Spinal cord (tissue), 10 donors: ENCODE data around the gene PPTC7. TPM values are rescaled to one million over a fixed set of nuclear protein-coding genes. Genes with fewer than 3 reads are reported as not detected.
"Not testable (repeated sequence)": the region's sequence is repeated elsewhere in the genome, so short reads cannot be mapped to it uniquely, and the experiment has no call there.

Experiments used
- DNase-seq, 6 donors: peaks; one replicate each; pipeline versions ENCODE4 v3.0.0 to v3.0.0-alpha.2; 2013 to 2015; ENCODE audit warnings: low spot score in 6 of 6, low read depth in 4 of 6
- H3K27ac ChIP-seq: one replicate; pipeline ENCODE4 v1.5.1; 2013; ENCODE audit warnings: low read depth, low read length, control low read depth
- H3K27me3 ChIP-seq: one replicate; pipeline ENCODE4 v1.6.1; 2013; ENCODE audit warnings: low read length; ENCODE audit not compliant: control insufficient read depth, insufficient read depth
- H3K36me3 ChIP-seq: one replicate; pipeline ENCODE4 v1.6.1; 2013; ENCODE audit warnings: low read length; ENCODE audit not compliant: control insufficient read depth, insufficient read depth
- H3K4me1 ChIP-seq: one replicate; pipeline ENCODE4 v1.6.1; 2013; ENCODE audit warnings: low read length; ENCODE audit not compliant: control insufficient read depth, insufficient read depth
- H3K4me3 ChIP-seq: one replicate; pipeline ENCODE4 v1.5.1; 2013; ENCODE audit warnings: low read depth, low read length, control low read depth
- H3K9me3 ChIP-seq: one replicate; pipeline ENCODE4 v1.6.1; 2013; ENCODE audit warnings: low read length; ENCODE audit not compliant: control insufficient read depth, insufficient read depth
- WGBS: methylation state at CpG from one replicate; pipeline ENCODE4 v1.1.5; 2013; ENCODE audit warnings: missing lambda C conversion rate; ENCODE audit not compliant: insufficient coverage; 5-methylcytosine and 5-hydroxymethylcytosine counted together
- polyA plus RNA-seq, 2 donors: library from polyadenylated mRNA; unstranded; fragments of 120-200 nt; gene quantifications; one replicate each; pipeline ENCODE4 v1.2.1, GENCODE V29; 2013; ENCODE audit not compliant: insufficient read length in 2 of 2
- total RNA-seq, 2 donors: library from RNA; depleted of rRNA in 1 of 2; stranded (reverse); fragments of 120-200 nt in 1 of 2; fragments of >200 nt in 1 of 2; gene quantifications; one replicate each; pipeline versions ENCODE4 v1.2.3 to v1.2.4, GENCODE V29; 2013 to 2014
- donor health status: healthy.

PPTC7 gene
- total and polyA plus RNA-seq, 4 donors: 6.4 to 29.6 (median 21.0) TPM

DNA sequence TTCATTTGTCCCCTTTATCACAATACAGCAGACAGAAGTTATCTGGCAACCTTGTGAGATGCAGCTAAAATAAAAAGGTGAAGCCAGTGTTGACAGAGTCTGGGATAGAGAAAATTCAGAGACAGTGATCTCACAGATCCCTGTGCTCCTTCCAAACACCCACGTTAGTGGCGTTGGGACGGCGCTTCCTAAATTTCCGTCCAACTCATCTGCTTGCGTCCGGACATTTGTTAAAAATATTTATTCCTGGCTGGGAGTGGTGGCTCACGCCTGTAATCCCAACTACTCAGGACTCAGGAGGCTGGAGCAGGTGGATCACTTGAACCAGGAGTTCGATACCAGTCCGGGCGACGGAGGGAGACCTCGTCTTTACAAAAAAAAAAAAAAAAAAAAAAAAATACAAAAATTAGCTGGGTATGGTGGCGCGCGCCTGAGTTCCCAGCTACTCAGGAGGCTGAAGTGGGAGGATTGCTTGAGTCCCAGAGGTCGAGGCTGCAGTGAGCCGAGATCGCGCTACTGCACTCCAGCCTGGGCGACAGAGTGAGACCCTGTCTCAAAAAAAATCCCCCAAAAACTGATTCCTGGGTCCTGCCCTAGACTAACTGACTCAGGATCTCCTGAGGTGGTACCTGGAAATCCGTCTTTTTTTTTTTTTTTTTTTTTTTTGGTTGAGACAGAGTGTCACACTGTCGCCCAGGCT lies 30.1 kb upstream of the PPTC7 start:
- Histone ChIP-seq H3K4me1 (peaks cover 10% of the 10 kb centered on the region), H3K27ac (peak overlapping the region; percentile 44), H3K36me3 (peaks cover 4% of the 10 kb centered on the region), H3K27me3 (no peaks in the 10 kb centered on the region), H3K4me3 (peak overlapping the region; percentile 78), H3K9me3 (no peaks in the 10 kb centered on the region)
- peak in 1 of 6 donors; percentile 6 for DNase-seq
- WGBS: 70% methylated on average over 5 of the region's 23 CpGs

DNA sequence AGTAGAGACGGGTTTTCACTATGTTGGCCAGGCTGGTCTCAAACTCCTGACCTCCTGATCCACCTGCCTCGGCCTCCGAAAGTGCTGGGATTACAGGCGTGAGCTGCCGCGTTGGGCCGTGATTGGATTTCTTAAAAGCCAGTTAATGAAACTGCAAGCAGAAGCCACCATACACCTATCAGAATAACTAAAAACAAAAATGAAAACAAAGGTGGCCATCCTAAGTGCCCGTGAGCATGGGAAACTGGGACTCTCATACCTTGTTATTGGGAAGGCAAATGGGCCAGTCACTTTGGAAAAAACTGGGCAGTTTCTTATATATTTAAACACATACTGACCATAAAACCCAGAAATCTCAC lies 23.1 kb upstream of the PPTC7 start:
- no peak for DNase-seq
- Histone ChIP-seq H3K36me3 (no peaks in the 10 kb centered on the region), H3K4me3 (no peak overlapping the region), H3K27ac (no peak overlapping the region), H3K9me3 (no peaks in the 10 kb centered on the region), H3K4me1 (no peaks in the 10 kb centered on the region), H3K27me3 (no peaks in the 10 kb centered on the region)
- 95% methylated on average over 7 of the region's 8 CpGs for WGBS

DNA sequence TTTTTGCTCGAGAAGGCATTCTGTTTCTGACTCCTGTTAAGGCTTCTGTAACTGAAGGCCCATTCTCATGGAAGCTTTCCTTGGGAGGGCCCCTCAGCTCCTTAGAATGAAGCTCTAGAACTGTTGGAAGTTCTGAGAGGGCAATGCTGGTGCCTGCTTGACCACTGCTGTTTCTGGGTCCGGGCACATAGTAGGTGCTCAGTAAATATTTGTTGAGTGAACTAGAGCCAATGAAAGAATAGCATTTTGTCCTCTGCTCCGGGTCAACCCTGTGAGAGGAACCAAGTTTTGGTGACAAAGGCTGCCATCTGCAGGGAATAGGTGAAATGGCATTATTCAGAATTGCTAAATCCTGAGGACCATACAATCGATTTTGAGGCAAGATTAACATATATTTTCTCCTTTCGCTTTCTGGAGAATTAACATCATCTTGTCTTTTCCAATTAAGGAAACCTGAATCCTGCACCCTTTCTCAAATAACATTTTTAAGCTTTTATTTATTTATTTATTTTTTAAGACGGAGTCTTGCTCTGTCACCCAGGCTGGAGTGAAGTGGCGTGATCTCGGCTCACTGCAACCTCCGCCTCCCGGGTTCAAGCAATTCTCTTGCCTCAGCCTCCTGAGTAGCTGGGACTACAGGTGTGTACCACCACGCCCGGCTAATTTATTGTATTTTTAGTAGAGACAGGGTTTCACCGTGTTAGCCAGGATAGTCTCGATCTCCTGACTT lies 19.1 kb upstream of the PPTC7 start:
- not testable (repeated sequence) for H3K4me1 ChIP-seq, H3K27me3 ChIP-seq, H3K9me3 ChIP-seq, H3K27ac ChIP-seq, H3K36me3 ChIP-seq, H3K4me3 ChIP-seq
- peak in 3 of 6 donors; percentile 31 to 75 (median 58) for DNase-seq
- WGBS: 73% methylated on average over 8 of the region's 14 CpGs

DNA sequence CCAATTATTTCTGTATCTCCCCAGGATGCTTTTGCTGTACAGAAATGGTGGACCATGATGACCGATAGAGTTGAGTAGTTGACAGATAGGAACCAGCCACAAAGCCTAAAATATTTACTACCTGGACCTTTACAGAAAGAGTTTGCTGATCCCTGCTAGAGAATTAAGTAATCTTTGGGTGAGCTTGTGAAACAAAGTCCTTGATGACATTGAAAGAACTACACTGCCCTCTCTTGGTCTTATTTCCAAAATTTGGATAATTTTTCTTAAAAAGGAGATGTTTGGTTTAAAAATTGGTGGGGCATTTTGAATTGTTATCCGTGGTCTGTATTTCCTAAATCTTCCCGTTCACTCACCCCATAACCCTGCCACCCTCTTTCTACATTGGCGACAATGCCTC lies 17.1 kb upstream of the PPTC7 start:
- DNase-seq: peak in 3 of 6 donors; percentile 9 to 78 (median 67)
- no CpG with 5 or more reads among the region's 4 CpGs for WGBS
- Histone ChIP-seq H3K27me3 (no peaks in the 10 kb centered on the region), H3K9me3 (no peaks in the 10 kb centered on the region), H3K27ac (no peak overlapping the region), H3K4me3 (no peak overlapping the region), H3K36me3 (no peaks in the 10 kb centered on the region), H3K4me1 (no peaks in the 10 kb centered on the region)

DNA sequence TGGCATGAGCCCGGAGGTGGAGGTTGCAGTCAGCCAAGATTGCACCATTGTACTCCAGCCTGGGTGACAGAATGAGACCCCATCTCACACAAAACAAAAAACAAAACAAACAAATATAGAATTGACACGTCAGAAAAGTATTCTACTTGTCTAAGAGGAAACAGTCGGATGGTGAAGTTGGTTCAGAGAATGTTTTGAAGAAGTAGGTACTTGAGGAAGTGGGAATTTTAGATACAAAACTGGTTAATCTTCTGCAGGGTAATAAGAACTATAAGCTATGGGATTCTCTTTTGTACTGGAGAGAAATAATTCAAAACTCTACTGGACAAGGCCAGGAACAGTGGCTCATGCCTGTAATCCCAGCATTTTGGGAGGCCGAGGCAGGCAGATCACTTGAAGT lies 16.2 kb upstream of the PPTC7 start:
- Histone ChIP-seq H3K9me3 (no peaks in the 10 kb centered on the region), H3K36me3 (no peaks in the 10 kb centered on the region), H3K27ac (no peak overlapping the region), H3K4me3 (no peak overlapping the region), H3K4me1 (no peaks in the 10 kb centered on the region), H3K27me3 (no peaks in the 10 kb centered on the region)
- WGBS: 100% methylated on average over 1 of the region's 4 CpGs
- no peak for DNase-seq

DNA sequence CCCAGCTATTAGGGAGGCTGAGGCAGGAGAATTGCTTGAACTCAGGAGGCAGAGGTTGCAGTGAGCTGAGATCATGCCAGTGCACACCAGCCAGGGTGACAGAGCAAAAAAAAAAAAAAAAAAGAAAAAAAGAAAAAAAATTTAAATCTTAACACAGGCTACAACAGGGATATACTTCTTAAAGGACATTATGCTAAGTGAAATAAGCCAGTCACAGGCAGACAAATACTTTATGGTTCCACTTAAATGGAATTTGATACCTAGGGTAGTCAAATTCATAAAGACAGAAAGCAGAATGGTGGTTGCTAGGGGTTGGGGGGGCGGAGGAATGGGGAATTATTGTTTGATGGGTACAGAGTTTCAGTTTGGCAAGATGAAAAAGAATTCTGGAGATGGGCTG lies 14.8 kb upstream of the PPTC7 start:
- DNase-seq: no peak
- no CpG with 5 or more reads among the region's 1 CpG for WGBS
- Histone ChIP-seq H3K27me3 (no peaks in the 10 kb centered on the region), H3K4me3 (no peak overlapping the region), H3K4me1 (no peaks in the 10 kb centered on the region), H3K9me3 (no peaks in the 10 kb centered on the region), H3K27ac (no peak overlapping the region), H3K36me3 (no peaks in the 10 kb centered on the region)

DNA sequence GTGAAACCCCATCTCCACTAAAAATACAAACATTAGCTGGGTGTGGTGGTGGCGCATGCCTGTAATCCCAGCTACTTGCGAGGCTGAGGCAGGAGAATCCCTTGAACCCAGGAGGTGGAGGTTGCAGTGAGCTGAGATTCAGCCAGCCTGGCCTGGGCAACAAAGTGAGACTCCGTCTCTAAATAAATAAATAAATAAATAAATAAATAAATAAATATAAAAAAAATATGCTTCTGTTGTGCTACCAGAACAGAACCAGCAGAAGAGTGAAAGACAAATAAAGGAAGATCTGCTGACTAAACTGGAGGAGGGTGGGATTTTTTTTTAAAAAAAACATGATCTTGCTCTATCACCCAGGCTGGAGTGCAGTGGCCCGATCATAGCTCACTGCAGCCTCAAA lies 9.8 kb upstream of the PPTC7 start:
- DNase-seq, H3K36me3 ChIP-seq, H3K27me3 ChIP-seq, H3K9me3 ChIP-seq, H3K27ac ChIP-seq, H3K4me1 ChIP-seq, H3K4me3 ChIP-seq: not testable (repeated sequence)
- WGBS: no CpG with 5 or more reads among the region's 4 CpGs

DNA sequence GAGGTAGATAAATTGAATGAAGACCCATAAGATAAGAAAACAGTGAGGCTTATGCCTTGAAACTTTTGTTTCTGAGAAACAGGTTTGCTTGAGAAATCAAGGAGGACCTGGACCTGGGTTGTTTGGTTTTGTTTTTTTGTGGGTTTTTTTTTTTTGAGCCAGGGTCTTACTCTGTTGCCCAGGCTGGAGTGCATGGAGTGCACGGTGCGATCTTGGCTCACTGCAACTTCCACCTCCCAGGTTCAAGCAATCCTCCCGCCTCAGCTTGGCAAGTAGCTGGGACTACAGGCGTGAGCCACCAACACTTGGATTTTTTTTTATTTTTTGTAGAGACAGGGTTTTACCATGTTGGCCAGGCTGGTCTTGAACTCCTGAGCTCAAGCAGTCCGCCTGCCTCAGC lies 9.0 kb upstream of the PPTC7 start:
- Histone ChIP-seq H3K27me3 (no peaks in the 10 kb centered on the region), H3K9me3 (no peaks in the 10 kb centered on the region), H3K36me3 (no peaks in the 10 kb centered on the region), H3K27ac (no peak overlapping the region), H3K4me3 (no peak overlapping the region), H3K4me1 (no peaks in the 10 kb centered on the region)
- no peak for DNase-seq
- WGBS: 91% methylated on average over 1 of the region's 5 CpGs

DNA sequence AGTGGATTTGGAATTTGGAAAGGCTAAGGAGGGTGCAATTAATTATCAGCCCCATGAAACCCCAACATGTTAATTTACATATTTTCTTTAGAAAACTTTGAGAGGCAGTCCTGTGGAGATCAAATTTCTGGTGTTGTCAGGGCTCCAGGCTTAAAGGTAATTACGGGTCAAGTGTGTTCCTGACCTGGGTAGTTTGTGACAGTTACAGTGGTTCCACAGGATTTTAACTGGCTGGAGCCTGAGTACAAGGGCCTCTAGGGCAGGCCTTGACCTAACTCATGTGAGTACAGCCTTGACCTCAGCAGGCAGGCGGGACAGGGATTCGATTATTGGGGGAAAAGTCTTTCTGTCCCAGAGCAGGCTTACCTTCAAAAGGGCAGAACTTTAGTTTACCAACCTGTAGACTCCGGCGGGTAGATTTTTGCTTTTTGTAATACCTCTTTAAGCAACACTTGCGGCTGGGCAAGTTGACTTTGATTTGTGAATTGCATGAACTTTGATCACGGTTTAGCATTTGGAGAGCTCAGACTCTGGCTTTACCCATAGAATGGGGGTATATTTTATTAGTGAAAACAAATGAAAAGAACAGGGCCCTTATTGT lies 8.4 kb upstream of the PPTC7 start:
- Histone ChIP-seq H3K4me3 (no peak overlapping the region), H3K36me3 (no peaks in the 10 kb centered on the region), H3K27me3 (no peaks in the 10 kb centered on the region), H3K9me3 (no peaks in the 10 kb centered on the region), H3K27ac (no peak overlapping the region), H3K4me1 (no peaks in the 10 kb centered on the region)
- no peak for DNase-seq
- WGBS: 49% methylated on average over 5 of the region's 7 CpGs
